Body of pancreas (tissue), 4 donors: ENCODE results near the gene PISD. TPM values are rescaled to one million over a fixed set of nuclear protein-coding genes. Genes with fewer than 3 reads are reported as not detected.

ENCODE experiments used
- ATAC-seq: fragments of 150-250 bp; one replicate; pipeline ENCODE4 v1.9.1; 2016
- DNase-seq, 4 donors: peaks; one replicate each; pipeline ENCODE4 v3.0.0-alpha.2; 2019
- H3K27ac ChIP-seq, 4 donors: fragments of 200-600 bp; sonication (generic); 1 replicate in 3 of 4; 2 replicates in 1 of 4; pipeline versions ENCODE4 v1.5.1 to v1.6.1; 2016 to 2019; ENCODE audit warnings: mild to moderate bottlenecking in 1 of 4, mixed read lengths in 1 of 4, moderate library complexity in 1 of 4
- H3K27me3 ChIP-seq, 2 donors: fragments of 200-600 bp; sonication (generic); one replicate each; pipeline ENCODE4 v1.6.0; 2016; ENCODE audit warnings: mild to moderate bottlenecking in 1 of 2
- H3K36me3 ChIP-seq, 2 donors: fragments of 200-600 bp; sonication (generic); replicated peaks in 1 of 2; 2 replicates each; pipeline ENCODE4 v1.5.1; 2016; ENCODE audit warnings: low read depth in 2 of 2; ENCODE audit not compliant: insufficient read depth in 1 of 2
- H3K4me1 ChIP-seq: fragments of 200-600 bp; sonication (generic); one replicate; pipeline ENCODE4 v1.6.0; 2016
- H3K4me3 ChIP-seq, 2 donors: fragments of 200-600 bp; sonication (generic); 1 replicate in 1 of 2; 2 replicates in 1 of 2; pipeline ENCODE4 v1.5.1; 2016 to 2019
- H3K9me3 ChIP-seq, 3 donors: fragments of 200-600 bp; sonication (generic); 1 replicate in 2 of 3; 2 replicates in 1 of 3; pipeline ENCODE4 v1.5.1; 2016
- POLR2A ChIP-seq, 3 donors: fragments of 450-650 bp; IDR thresholded peaks; one replicate each; pipeline ENCODE4 v1.6.1; 2016; ENCODE audit warnings: antibody characterized with exemption in 3 of 3, mild to moderate bottlenecking in 2 of 3
- WGBS, 2 donors: methylation state at CpG; one replicate each; pipeline ENCODE4 v1.1.5; 2017; 5-methylcytosine and 5-hydroxymethylcytosine counted together
- intact Hi-C: fragments of 100-400 bp; cut with DNase I; formaldehyde crosslinking; loops from one replicate; pipeline ENCODE4 v1.15.1; 2023
- total RNA-seq, 2 donors: library from RNA; depleted of rRNA; stranded (reverse); fragments of >200 nt; gene quantifications; one replicate each; pipeline ENCODE4 v1.1.0, GENCODE V29; 2016
- TF ChIP-seq, protein P1 (sequence below), 7 experiments: fragments of 450-650 bp in 4 of 7; fragments of 200-600 bp in 3 of 7; sonication (generic) in 3 of 7; IDR thresholded peaks; one replicate each; pipeline ENCODE4 v1.5.1; 2016 to 2019; ENCODE audit warnings: antibody characterized with exemption in 7 of 7

The PISD gene
- total RNA-seq, 2 donors from 2014 or later = 22.3 to 31.3 TPM

- Histone ChIP-seq H3K27ac (peak overlapping the region in 2 of 4 donors; percentile 41 to 53), H3K4me1 (peaks cover 9% of the 10 kb centered on the region), H3K36me3 (peaks cover 0 to 2% of the 10 kb centered on the region in 2 donors), H3K9me3 (no peaks in the 10 kb centered on the region), H3K4me3 (no peak overlapping the region), H3K27me3 (no peaks in the 10 kb centered on the region)
- peak; percentile 50 for ATAC-seq
- intact Hi-C loops = no loop called here
- TF ChIP-seq POLR2A (IDR thresholded peaks at IDR 0.05) = no peak
- TF ChIP-seq, protein P1, sequence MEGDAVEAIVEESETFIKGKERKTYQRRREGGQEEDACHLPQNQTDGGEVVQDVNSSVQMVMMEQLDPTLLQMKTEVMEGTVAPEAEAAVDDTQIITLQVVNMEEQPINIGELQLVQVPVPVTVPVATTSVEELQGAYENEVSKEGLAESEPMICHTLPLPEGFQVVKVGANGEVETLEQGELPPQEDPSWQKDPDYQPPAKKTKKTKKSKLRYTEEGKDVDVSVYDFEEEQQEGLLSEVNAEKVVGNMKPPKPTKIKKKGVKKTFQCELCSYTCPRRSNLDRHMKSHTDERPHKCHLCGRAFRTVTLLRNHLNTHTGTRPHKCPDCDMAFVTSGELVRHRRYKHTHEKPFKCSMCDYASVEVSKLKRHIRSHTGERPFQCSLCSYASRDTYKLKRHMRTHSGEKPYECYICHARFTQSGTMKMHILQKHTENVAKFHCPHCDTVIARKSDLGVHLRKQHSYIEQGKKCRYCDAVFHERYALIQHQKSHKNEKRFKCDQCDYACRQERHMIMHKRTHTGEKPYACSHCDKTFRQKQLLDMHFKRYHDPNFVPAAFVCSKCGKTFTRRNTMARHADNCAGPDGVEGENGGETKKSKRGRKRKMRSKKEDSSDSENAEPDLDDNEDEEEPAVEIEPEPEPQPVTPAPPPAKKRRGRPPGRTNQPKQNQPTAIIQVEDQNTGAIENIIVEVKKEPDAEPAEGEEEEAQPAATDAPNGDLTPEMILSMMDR (IDR thresholded peaks at IDR 0.05) = no peak
- WGBS, 2 donors = 66 to 68% methylated on average over 6 of the region's 6 CpGs
- no peak for DNase-seq
Measured at GRCh38 chr22:31646186-31647019, 15.6 kb downstream of the PISD start.

DNA sequence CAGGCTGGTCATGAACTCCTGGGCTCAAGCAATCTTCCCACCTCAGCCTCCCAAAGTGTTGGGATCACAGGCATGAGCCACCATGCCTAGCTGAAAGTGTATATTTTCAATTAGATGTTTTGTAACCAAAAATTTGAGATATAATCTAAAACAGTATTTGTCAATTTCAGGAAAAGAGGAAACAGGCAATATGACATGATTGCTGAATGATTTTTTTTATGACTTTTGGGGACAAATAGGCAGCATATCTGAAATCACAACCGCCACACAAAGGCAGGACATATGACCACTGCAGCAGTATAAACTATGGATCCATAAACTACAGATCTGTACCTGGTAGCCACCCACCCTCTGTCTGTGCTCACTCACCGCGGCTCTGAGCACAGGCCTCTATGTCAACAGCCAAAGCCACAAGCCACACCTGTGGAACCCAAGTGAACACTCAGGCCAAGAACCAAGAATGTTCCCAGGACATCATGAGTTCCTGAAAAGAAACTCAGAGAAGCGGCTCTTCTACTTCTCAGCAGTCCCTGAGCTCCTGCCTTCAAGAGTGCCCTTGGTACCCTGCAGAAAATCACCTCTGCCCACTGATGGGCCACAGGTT lies 22.5 kb downstream of the PISD start:
- no peak for DNase-seq
- H3K27ac ChIP-seq = peak overlapping the region in 1 of 4 donors; percentile 67
- H3K36me3 ChIP-seq = no peaks in the 10 kb centered on the region
- H3K27me3 ChIP-seq = no peaks in the 10 kb centered on the region
- TF ChIP-seq POLR2A (IDR thresholded peaks at IDR 0.05) = no peak
- TF ChIP-seq, protein P1 (IDR thresholded peaks at IDR 0.05) = no peak
- no peak overlapping the region for H3K4me3 ChIP-seq
- intact Hi-C loops = no loop called here
- ATAC-seq = no peak
- peaks cover 14% of the 10 kb centered on the region for H3K4me1 ChIP-seq
- H3K9me3 ChIP-seq = no peaks in the 10 kb centered on the region
- WGBS, 2 donors = 65 to 72% methylated on average over 3 to 4 of the region's 4 CpGs

DNA sequence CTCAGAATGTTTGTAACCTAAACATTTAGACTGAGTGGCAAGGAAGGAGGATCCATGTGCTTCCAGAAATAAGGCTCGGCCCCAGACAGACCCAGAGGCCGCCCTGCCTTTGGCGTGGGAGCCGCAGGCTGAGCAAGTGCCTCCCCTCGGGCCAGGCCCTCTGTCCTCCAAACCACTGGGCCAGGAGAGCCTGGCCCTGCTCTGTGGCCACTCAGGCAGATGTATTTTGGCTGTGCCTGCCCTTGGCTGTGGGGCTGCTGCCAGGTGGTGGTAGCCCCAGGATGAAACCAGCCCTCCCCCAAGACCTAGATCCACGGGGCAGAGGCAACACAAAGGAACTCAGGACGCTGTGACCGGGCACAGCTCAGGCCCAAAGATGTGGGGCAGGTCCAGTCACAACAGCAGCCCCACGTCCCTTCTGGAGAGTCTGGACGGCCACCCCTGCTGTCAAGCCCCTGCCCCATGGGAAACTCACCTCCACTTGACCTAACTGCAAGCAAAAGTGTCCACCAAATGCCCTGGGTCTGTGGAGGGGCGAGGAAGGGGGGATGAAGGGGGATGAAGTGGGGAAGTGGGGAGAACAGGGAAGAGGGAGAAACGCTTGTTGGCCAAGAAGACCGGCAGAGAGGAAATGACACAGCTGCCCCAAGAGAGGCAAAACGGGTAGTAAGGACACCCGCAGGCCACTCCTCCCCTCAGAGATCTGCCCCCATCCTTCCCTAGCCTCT lies 24.0 kb downstream of the PISD start:
- peak in 2 of 3 donors; percentile 6 to 43 for TF ChIP-seq POLR2A (IDR thresholded peaks at IDR 0.05)
- TF ChIP-seq, protein P1 (IDR thresholded peaks at IDR 0.05) = no peak
- no peaks in the 10 kb centered on the region for H3K9me3 ChIP-seq
- H3K4me3 ChIP-seq = no peak overlapping the region
- DNase-seq = peak in 1 of 4 donors; percentile 62
- intact Hi-C loops = no loop called here
- ATAC-seq = no peak
- peaks cover 21% of the 10 kb centered on the region for H3K4me1 ChIP-seq
- 63 to 77% methylated on average over 5 to 15 of the region's 15 CpGs for WGBS, 2 donors
- peak overlapping the region in 2 of 4 donors; percentile 59 to 67 for H3K27ac ChIP-seq
- no peaks in the 10 kb centered on the region for H3K27me3 ChIP-seq
- H3K36me3 ChIP-seq = no peaks in the 10 kb centered on the region

DNA sequence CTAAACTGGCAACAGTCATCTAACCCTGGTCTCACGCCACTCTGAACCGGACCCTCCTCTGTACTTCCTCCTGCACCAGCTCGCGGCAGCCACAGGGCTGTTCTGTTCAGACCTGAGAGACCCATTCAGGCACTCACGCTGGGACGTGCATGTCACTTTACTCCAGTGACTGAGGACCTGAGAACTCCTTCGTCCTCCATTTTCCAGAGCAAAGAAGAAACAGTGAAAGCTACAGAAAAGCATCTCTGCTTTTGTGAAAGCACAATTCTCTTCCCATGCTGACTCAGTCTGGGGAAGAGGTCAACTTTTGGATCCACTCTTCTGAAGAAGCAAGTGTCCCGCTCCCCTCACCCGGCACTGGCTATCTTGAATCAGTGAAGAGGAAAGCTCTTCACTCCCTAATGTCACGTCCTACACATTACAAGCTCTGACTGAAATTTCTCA lies 24.5 kb downstream of the PISD start:
- Histone ChIP-seq H3K27ac (peak overlapping the region in 2 of 4 donors; percentile 59 to 67), H3K4me3 (no peak overlapping the region), H3K4me1 (peaks cover 21% of the 10 kb centered on the region), H3K9me3 (no peaks in the 10 kb centered on the region), H3K36me3 (no peaks in the 10 kb centered on the region), H3K27me3 (no peaks in the 10 kb centered on the region)
- WGBS, 2 donors = 66 to 90% methylated on average over 10 of the region's 10 CpGs
- TF ChIP-seq, protein P1 (IDR thresholded peaks at IDR 0.05) = no peak
- TF ChIP-seq POLR2A (IDR thresholded peaks at IDR 0.05) = peak in 1 of 3 donors; percentile 29
- DNase-seq = peak in 1 of 4 donors; percentile 52
- ATAC-seq = no peak
- intact Hi-C loops = no loop called here
